Hepatocyte (in vitro differentiated cells): Measurements from ENCODE around the gene HJURP.

Experiments used
- CTCF ChIP-seq: fragments of 200-600 bp; sonication (generic); IDR thresholded peaks from 2 replicates; pipeline ENCODE4 v1.5.1; 2016; ENCODE audit warnings: antibody characterized with exemption, mild to moderate bottlenecking; ENCODE audit not compliant: poor library complexity
- EZH2 ChIP-seq: fragments of 200-600 bp; sonication (generic); IDR thresholded peaks from 2 replicates; pipeline ENCODE4 v1.6.1; 2016; ENCODE audit warnings: antibody characterized with exemption, mild to moderate bottlenecking, borderline replicate concordance
- EZH2phosphoT487 ChIP-seq: fragments of 200-600 bp; sonication (generic); IDR thresholded peaks from one replicate; pipeline ENCODE4 v1.6.1; 2018; ENCODE audit warnings: antibody characterized with exemption, mild to moderate bottlenecking, low read depth, moderate library complexity; ENCODE audit not compliant: unreplicated experiment, severe bottlenecking

DNA sequence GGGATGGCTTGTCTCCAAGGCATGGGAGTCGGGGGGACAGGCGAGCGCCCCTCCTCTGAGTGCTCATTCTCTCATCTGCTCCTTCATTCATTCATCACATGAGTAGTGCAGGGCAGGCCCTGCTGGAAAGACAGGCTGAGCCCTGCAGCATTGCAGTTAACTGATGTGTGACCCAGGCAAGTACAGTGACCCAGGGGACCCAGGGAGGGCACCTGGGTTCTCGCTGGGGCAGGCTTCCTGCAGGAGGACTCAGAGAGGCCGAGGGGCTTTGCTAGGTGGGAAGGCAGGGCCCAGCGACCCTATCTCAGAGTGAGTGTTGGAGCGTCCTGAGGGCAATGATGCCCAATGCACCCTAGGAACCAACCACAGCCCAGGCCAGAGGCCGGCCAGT, 30.6 kb downstream of the HJURP start:
- TF ChIP-seq CTCF (no peak), EZH2 (no peak), EZH2phosphoT487 (no peak)
